MCF 10A (cell line): ENCODE measurements around the gene KCTD7. TPM values are rescaled to one million over a fixed set of nuclear protein-coding genes. Genes with fewer than 3 reads are reported as not detected.

Experiments used
- BruUV-seq: library from RNA; stranded (reverse); fragments of 400-500 nt; replicated peaks from 2 replicates; lab custom pipeline; 2021; lab: Mats Ljungman, UMichigan
- CTCF ChIA-PET: fragments of 300-600 bp; sonication (Branson Sonifier 250); formaldehyde crosslinking; extraction: SDS; loops from one replicate; lab custom pipeline; 2021; ENCODE audit warnings: antibody characterized with exemption, inconsistent platforms; lab: Yijun Ruan, JAX
- POLR2A ChIA-PET: fragments of 300-600, 350-650 bp; sonication (Branson Sonifier 250); formaldehyde crosslinking; extraction: SDS; loops from one replicate; lab custom pipeline; 2020; ENCODE audit warnings: antibody characterized with exemption, inconsistent platforms; lab: Yijun Ruan, JAX
- DNase-seq: peaks from one replicate; pipeline ENCODE4 v3.0.0-alpha.2; 2018; ENCODE audit not compliant: unreplicated experiment
- H3K27ac Mint-ChIP-seq: one replicate; pipeline ENCODE4 v1.8.0; 2022; ENCODE audit warnings: mild to moderate bottlenecking, low read depth, mixed read lengths; ENCODE audit not compliant: unreplicated experiment
- H3K27me3 Mint-ChIP-seq: one replicate; pipeline ENCODE4 v1.8.0; 2022; ENCODE audit warnings: mixed read lengths; ENCODE audit not compliant: insufficient read depth, unreplicated experiment
- H3K36me3 Mint-ChIP-seq: one replicate; pipeline ENCODE4 v1.8.0; 2022; ENCODE audit warnings: mild to moderate bottlenecking, moderate library complexity, mixed read lengths; ENCODE audit not compliant: insufficient read depth, unreplicated experiment
- H3K4me1 Mint-ChIP-seq: one replicate; pipeline ENCODE4 v1.8.0; 2022; ENCODE audit warnings: mixed read lengths; ENCODE audit not compliant: insufficient read depth, unreplicated experiment
- H3K4me3 Mint-ChIP-seq: one replicate; pipeline ENCODE4 v1.8.0; 2022; ENCODE audit warnings: mild to moderate bottlenecking, moderate library complexity, mixed read lengths; ENCODE audit not compliant: unreplicated experiment
- H3K9me3 Mint-ChIP-seq: one replicate; pipeline ENCODE4 v1.8.0; 2022; ENCODE audit warnings: mixed read lengths; ENCODE audit not compliant: unreplicated experiment
- CTCF ChIP-seq: fragments of 200-600 bp; IDR thresholded peaks from one replicate; pipeline ENCODE4 v1.8.0; 2022; ENCODE audit warnings: antibody characterized with exemption, mild to moderate bottlenecking; ENCODE audit not compliant: unreplicated experiment
- intact Hi-C: fragments of 100-400 bp; cut with micrococcal nuclease; formaldehyde crosslinking; loops from 2 replicates; pipeline ENCODE4 v1.14.1; 2022
- total RNA-seq: library from RNA; stranded (reverse); gene quantifications from 2 replicates; pipeline ENCODE4 v1.2.3, GENCODE V29; 2022

Gene KCTD7
- total RNA-seq, 1 experiment from 2014 or later, result 3.7 TPM

- no peaks in the 10 kb centered on the region for H3K9me3 Mint-ChIP-seq
- H3K4me1 Mint-ChIP-seq, result peaks cover 19% of the 10 kb centered on the region
- POLR2A ChIA-PET, result no interaction called here
- H3K27me3 Mint-ChIP-seq, result no peaks in the 10 kb centered on the region
- H3K36me3 Mint-ChIP-seq, result peaks cover 31% of the 10 kb centered on the region
- BruUV-seq, result no TSS peak
- CTCF ChIA-PET, result no interaction called here
- no peak for DNase-seq
- H3K4me3 Mint-ChIP-seq, result no peak overlapping the region
- intact Hi-C loops, result no loop called here
- no peak overlapping the region for H3K27ac Mint-ChIP-seq
- no peak for TF ChIP-seq CTCF
These were observed 64.7 kb downstream of the KCTD7 start for GRCh38 chr7:66693331-66693730.

Other genes starting within 250 kb of the KCTD7 start
- 49.5 and 57.4 TPM in 2 replicates for gene RABGEF1, start 111.9 kb downstream of the KCTD7 start, total RNA-seq